Tibial nerve (tissue), 4 donors: ENCODE measurements around the gene HSPG2. TPM values are rescaled to one million over a fixed set of nuclear protein-coding genes. Genes with fewer than 3 reads are reported as not detected.
A peak's percentile ranks its signal among the peaks of the same experiment; 100 is the strongest.

Experiments
- DNase-seq, 2 donors: peaks; one replicate each; pipeline ENCODE4 v3.0.0-alpha.2; 2019; ENCODE audit warnings: low spot score in 2 of 2
- H3K27ac ChIP-seq, 4 donors: fragments of 200-600 bp; sonication (generic) in 3 of 4; one replicate each; pipeline ENCODE4 v1.5.1; 2017 to 2019; ENCODE audit warnings: mild to moderate bottlenecking in 1 of 4
- H3K27me3 ChIP-seq, 2 donors: fragments of 200-600 bp; sonication (generic) in 1 of 2; one replicate each; pipeline versions ENCODE4 v1.5.1 to v1.6.0; 2017 to 2019
- H3K36me3 ChIP-seq, 3 donors: fragments of 200-600 bp; sonication (generic); one replicate each; pipeline ENCODE4 v1.5.1; 2018 to 2019
- H3K4me1 ChIP-seq, 4 donors: fragments of 200-600 bp; sonication (generic) in 3 of 4; one replicate each; pipeline ENCODE4 v1.5.1; 2017 to 2019
- H3K4me3 ChIP-seq, 4 donors: fragments of 200-600 bp; sonication (generic) in 3 of 4; one replicate each; pipeline ENCODE4 v1.5.1; 2017 to 2019; ENCODE audit warnings: mild to moderate bottlenecking in 1 of 4, moderate library complexity in 1 of 4
- H3K9me3 ChIP-seq, 4 donors: fragments of 200-600 bp; sonication (generic) in 3 of 4; one replicate each; pipeline ENCODE4 v1.5.1; 2017 to 2019
- EP300 ChIP-seq, 2 donors: sonication (generic); formaldehyde crosslinking; IDR thresholded peaks; one replicate each; pipeline ENCODE4 v1.6.1; 2017; ENCODE audit warnings: antibody characterized with exemption in 2 of 2, mild to moderate bottlenecking in 1 of 2
- POLR2A ChIP-seq, 2 donors: fragments of 450-650 bp; IDR thresholded peaks; one replicate each; pipeline ENCODE4 v1.6.1; 2017; ENCODE audit warnings: antibody characterized with exemption in 2 of 2, mild to moderate bottlenecking in 2 of 2, moderate library complexity in 2 of 2
- WGBS, 2 donors: methylation state at CpG; one replicate each; pipeline ENCODE4 v1.1.5; 2018; 5-methylcytosine and 5-hydroxymethylcytosine counted together
- total RNA-seq, 4 donors: library from RNA; depleted of rRNA; stranded (reverse); fragments of >200 nt; gene quantifications; one replicate each; pipeline ENCODE4 v1.1.0, GENCODE V29; 2016
- TF ChIP-seq, protein P1 (sequence below), 5 experiments: fragments of 200-600 bp in 3 of 5; fragments of 450-650 bp in 2 of 5; sonication (generic) in 3 of 5; IDR thresholded peaks; one replicate each; pipeline ENCODE4 v1.5.1; 2016 to 2019; ENCODE audit warnings: antibody characterized with exemption in 5 of 5, mild to moderate bottlenecking in 3 of 5, moderate library complexity in 2 of 5

The HSPG2 gene
- total RNA-seq, 4 donors from 2014 or later, result 292 to 486 (median 404) TPM

DNA sequence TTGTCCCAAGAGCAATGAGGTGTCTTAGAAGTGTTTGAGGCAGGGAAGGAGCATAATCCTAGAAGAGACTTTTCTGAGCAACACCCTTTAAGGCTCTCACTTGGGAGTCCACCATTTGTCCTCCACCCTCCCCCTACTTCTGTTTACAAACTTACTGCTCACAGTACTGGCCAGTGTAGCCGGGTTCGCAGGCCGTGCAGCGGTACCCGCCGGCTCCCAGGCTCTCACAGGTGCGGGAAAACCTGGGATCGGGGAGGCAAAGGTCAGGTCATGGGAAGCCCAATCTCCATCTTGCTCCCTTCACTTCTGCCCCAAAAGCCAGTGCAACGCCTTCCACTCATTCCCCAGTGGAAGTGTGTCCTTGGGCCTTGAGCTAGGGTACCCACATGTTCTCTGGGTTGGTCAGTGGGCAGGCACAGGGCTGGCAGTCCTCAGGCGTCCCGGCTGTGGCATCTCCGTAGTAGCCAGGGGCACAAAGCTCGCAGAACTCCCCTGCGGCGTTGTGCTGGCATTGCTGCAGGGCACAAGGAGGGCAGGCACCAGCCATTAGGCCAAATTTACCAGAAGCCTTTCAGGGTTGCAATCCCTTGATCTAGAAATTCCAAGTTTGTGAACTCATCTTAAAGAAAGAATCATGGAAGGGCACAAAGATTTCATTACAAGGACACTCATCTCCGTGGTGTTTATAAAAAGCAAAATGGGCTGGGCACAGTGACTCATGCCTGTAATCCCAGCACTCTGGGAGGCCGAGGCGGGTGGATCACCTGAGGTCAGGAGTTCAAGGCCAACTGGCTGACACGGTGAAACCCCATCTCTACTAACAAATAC, 75.3 kb downstream of the HSPG2 start:
- no peaks in the 10 kb centered on the region for H3K9me3 ChIP-seq
- H3K36me3 ChIP-seq, result peaks cover 13 to 95% (median 14%) of the 10 kb centered on the region in 3 donors
- no peak for DNase-seq
- H3K27ac ChIP-seq, result peak overlapping the region in 2 of 4 donors; percentile 43 to 52
- no peaks in the 10 kb centered on the region for H3K27me3 ChIP-seq
- H3K4me1 ChIP-seq, result peaks cover 0 to 23% (median 1%) of the 10 kb centered on the region in 4 donors
- WGBS, 2 donors, result 84 to 87% methylated on average over 19 of the region's 19 CpGs
- H3K4me3 ChIP-seq, result no peak overlapping the region
- TF ChIP-seq, protein P1, sequence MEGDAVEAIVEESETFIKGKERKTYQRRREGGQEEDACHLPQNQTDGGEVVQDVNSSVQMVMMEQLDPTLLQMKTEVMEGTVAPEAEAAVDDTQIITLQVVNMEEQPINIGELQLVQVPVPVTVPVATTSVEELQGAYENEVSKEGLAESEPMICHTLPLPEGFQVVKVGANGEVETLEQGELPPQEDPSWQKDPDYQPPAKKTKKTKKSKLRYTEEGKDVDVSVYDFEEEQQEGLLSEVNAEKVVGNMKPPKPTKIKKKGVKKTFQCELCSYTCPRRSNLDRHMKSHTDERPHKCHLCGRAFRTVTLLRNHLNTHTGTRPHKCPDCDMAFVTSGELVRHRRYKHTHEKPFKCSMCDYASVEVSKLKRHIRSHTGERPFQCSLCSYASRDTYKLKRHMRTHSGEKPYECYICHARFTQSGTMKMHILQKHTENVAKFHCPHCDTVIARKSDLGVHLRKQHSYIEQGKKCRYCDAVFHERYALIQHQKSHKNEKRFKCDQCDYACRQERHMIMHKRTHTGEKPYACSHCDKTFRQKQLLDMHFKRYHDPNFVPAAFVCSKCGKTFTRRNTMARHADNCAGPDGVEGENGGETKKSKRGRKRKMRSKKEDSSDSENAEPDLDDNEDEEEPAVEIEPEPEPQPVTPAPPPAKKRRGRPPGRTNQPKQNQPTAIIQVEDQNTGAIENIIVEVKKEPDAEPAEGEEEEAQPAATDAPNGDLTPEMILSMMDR (IDR thresholded peaks at IDR 0.05), result no peak
- TF ChIP-seq POLR2A (IDR thresholded peaks at IDR 0.05) (no peak), EP300 (IDR thresholded peaks at IDR 0.05) (no peak)

DNA sequence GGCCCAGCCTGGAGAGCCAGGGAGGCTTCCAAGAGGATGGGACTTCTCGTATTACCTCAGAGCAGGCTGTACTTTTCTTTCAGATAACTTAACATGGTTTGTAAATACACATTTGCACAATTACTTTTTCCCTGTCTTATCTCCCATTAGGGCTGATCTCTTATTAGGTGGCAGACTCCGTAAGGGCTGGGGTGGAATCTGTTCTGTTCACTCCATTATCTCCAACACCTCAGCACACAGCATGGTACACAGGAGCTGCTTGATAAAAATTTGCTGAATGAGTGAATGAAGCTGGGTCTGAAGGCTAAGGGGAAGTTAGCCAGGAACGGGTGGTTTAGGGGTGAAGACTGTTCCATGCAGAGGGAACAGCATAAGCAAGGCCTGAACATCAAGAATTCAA, 76.1 kb downstream of the HSPG2 start:
- DNase-seq, result no peak
- Histone ChIP-seq H3K9me3 (no peaks in the 10 kb centered on the region), H3K4me1 (peaks cover 0 to 15% (median 0%) of the 10 kb centered on the region in 4 donors), H3K27me3 (no peaks in the 10 kb centered on the region), H3K27ac (peak overlapping the region in 2 of 4 donors; percentile 43 to 52), H3K4me3 (no peak overlapping the region), H3K36me3 (peaks cover 11 to 95% (median 22%) of the 10 kb centered on the region in 3 donors)
- TF ChIP-seq POLR2A (IDR thresholded peaks at IDR 0.05), result no peak
- no peak for TF ChIP-seq EP300 (IDR thresholded peaks at IDR 0.05)
- TF ChIP-seq, protein P1 (IDR thresholded peaks at IDR 0.05), result no peak
- 92 to 97% methylated on average over 3 of the region's 3 CpGs for WGBS, 2 donors

DNA sequence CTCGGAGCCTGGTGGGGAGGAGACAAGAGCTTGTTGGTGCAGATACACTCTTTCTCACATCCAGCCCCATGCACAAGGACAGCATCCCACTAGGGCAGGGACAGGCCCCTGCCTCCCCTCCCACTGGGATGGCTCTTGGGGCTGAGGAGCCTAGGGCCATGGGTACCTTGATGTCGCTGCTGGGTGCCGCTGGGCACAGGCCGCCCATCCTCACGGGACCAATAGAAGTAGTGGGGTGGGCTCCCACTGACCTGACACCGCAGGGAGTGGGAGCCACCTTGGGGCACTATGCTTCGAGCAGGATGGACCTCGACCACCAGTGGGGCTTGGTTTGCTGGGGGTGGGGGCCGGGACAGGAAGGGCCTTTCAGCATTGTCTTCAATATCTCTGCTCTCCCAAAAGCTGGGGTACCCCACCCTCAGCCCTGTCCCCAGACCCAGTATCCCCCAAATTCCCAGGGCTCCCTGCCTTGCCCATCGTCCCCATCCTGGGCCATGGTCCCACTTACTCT, 77.4 kb downstream of the HSPG2 start:
- DNase-seq, result no peak
- TF ChIP-seq POLR2A (IDR thresholded peaks at IDR 0.05), result no peak
- Histone ChIP-seq H3K36me3 (peaks cover 10 to 95% (median 29%) of the 10 kb centered on the region in 3 donors), H3K4me1 (peaks cover 0 to 12% (median 0%) of the 10 kb centered on the region in 4 donors), H3K4me3 (no peak overlapping the region), H3K27ac (peak overlapping the region in 2 of 4 donors; percentile 10 to 54), H3K9me3 (no peaks in the 10 kb centered on the region), H3K27me3 (no peaks in the 10 kb centered on the region)
- 90 to 93% methylated on average over 10 of the region's 10 CpGs for WGBS, 2 donors

DNA sequence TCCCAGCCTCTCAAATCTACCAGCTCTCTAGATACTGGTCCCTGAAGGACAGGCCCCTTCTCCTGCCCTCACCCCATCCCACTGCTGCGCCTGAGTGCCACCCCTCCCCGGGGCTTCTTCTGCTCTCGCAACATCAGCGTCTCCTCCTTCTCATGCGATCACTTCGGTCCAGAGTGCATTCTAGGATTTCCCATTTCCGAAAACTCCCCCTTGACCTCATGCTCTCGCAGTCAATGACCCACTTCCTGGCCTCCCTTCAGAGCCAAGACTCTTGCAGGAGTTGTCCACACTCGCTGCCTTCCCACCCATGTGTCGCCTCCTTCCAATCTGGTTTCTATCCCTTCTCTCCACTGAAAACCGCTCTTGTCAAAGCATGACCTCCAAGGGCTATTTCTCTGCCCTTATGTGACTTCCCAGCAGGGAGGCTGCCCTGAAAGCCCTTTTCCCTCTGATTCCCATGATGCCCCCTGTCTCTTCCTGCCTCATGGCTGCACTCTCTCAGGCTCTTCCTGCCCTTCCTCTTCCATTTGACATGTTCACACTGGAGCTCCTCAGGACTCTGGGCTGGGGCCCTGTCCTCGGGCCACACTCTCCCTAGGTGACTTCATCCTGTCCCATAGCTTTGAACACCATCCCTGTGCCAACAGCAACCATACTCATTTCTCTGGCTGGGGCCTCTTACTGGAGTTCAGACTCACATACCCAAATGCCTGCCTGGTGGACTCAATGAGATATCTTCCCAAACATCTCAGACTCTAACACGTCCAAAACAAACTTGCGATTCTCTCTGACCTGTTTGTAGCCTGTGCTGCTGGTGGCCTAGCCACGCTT, 79.1 kb downstream of the HSPG2 start:
- WGBS, 2 donors, result 57 to 59% methylated on average over 15 of the region's 15 CpGs
- Histone ChIP-seq H3K9me3 (no peaks in the 10 kb centered on the region), H3K4me1 (peaks cover 0 to 12% (median 0%) of the 10 kb centered on the region in 4 donors), H3K4me3 (no peak overlapping the region), H3K27ac (peak overlapping the region in 2 of 4 donors; percentile 37 to 70), H3K27me3 (no peaks in the 10 kb centered on the region), H3K36me3 (peaks cover 10 to 95% (median 30%) of the 10 kb centered on the region in 3 donors)
- DNase-seq, result no peak
- TF ChIP-seq, protein P1 (IDR thresholded peaks at IDR 0.05), result no peak
- no peak for TF ChIP-seq EP300 (IDR thresholded peaks at IDR 0.05)
- no peak for TF ChIP-seq POLR2A (IDR thresholded peaks at IDR 0.05)

DNA sequence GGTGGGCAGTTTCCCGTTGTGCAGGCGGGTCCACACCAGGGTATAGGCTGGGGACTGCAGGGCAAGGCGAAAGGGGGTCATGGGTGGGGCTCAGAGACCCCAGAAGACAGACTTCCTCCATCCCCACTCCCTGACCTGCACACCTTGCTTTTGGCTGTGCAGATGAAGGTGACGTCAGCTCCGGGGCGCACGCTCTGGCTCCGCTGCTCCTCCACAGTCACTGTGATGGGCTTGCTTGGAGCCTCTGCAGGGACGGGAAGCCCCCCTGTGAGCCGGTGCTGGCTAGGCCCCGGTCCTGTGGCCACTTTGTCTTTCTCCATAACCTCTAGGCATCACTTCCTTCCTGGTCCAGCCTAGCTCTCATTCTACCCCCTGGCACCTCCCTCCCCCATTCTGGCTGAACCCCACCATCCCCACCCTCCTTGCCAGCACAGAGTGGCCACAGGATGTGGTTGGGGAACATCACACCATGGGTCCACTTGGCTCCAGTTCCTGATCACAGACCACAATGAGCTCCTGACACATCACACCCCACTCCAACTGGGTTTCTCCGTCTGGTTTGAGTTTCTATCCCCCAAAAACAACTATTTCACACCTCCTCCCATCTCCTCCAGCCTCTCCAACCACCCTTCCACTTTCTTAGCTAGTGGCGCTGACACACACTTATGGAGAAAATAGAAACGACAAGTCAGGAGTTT, 79.8 kb downstream of the HSPG2 start:
- peaks cover 10 to 100% (median 38%) of the 10 kb centered on the region in 3 donors for H3K36me3 ChIP-seq
- no peaks in the 10 kb centered on the region for H3K27me3 ChIP-seq
- 79 to 87% methylated on average over 13 to 14 of the region's 14 CpGs for WGBS, 2 donors
- peak overlapping the region in 2 of 4 donors; percentile 37 to 70 for H3K27ac ChIP-seq
- H3K4me3 ChIP-seq, result no peak overlapping the region
- TF ChIP-seq EP300 (IDR thresholded peaks at IDR 0.05), result no peak
- no peaks in the 10 kb centered on the region for H3K9me3 ChIP-seq
- peaks cover 0 to 12% (median 0%) of the 10 kb centered on the region in 4 donors for H3K4me1 ChIP-seq
- DNase-seq, result no peak
